DMS153 treated with DMSO at 0.1 percent for 48 hours (cell line): ENCODE data around the gene IMPG2.
"Not testable (repeated sequence)": the region's sequence is repeated elsewhere in the genome, so short reads cannot be mapped to it uniquely, and the experiment has no call there.

Source experiments
- DNase-seq: peaks from one replicate; lab custom pipeline; 2025; ENCODE audit not compliant: unreplicated experiment; lab: John Stamatoyannopoulos, UW

The IMPG2 gene

GRCh38 chr3:101320475-101320874 lies at the start of gene IMPG2:
Gene IMPG2, minus strand, starts transcription at chr3:101320575. Its CDS starts 203 bp downstream, at chr3:101320372.
- DNase-seq = no peak

GRCh38 chr3:101362406-101362805 lies 42.0 kb upstream of the IMPG2 start:
- DNase-seq = no peak

GRCh38 chr3:101351829-101352228 lies 31.5 kb upstream of the IMPG2 start:
- no peak for DNase-seq

GRCh38 chr3:101340591-101340990 lies 20.2 kb upstream of the IMPG2 start:
- no peak for DNase-seq

GRCh38 chr3:101333883-101334282 lies 13.5 kb upstream of the IMPG2 start:
- no peak for DNase-seq

- no peak for DNase-seq
Observed at GRCh38 chr3:101329016-101329673, 8.8 kb upstream of the IMPG2 start.

- DNase-seq = no peak
Observed at GRCh38 chr3:101325393-101326134, 5.2 kb upstream of the IMPG2 start.

GRCh38 chr3:101319531-101319930 lies 844 bp downstream of the IMPG2 start:
- DNase-seq = no peak

- no peak for DNase-seq
Observed at GRCh38 chr3:101312545-101312944, 7.8 kb downstream of the IMPG2 start.

- DNase-seq = no peak
Observed at GRCh38 chr3:101311676-101312075, 8.7 kb downstream of the IMPG2 start.

GRCh38 chr3:101310978-101311375 lies 9.4 kb downstream of the IMPG2 start:
- no peak for DNase-seq

- not testable (repeated sequence) for DNase-seq
Observed at GRCh38 chr3:101308147-101308772, 12.1 kb downstream of the IMPG2 start.

GRCh38 chr3:101303836-101304235 lies 16.5 kb downstream of the IMPG2 start:
- no peak for DNase-seq

GRCh38 chr3:101303089-101303731 lies 17.2 kb downstream of the IMPG2 start:
- DNase-seq = no peak

GRCh38 chr3:101300073-101300472 lies 20.3 kb downstream of the IMPG2 start:
- DNase-seq = no peak

GRCh38 chr3:101292027-101292426 lies 28.3 kb downstream of the IMPG2 start:
- DNase-seq = no peak

GRCh38 chr3:101288294-101288693 lies 32.1 kb downstream of the IMPG2 start:
- DNase-seq = no peak

- no peak for DNase-seq
Observed at GRCh38 chr3:101284757-101285156, 35.6 kb downstream of the IMPG2 start.

GRCh38 chr3:101281521-101282030 lies 38.8 kb downstream of the IMPG2 start:
- no peak for DNase-seq

GRCh38 chr3:101279765-101280385 lies 40.5 kb downstream of the IMPG2 start:
- no peak for DNase-seq

GRCh38 chr3:101279162-101279561 lies 41.2 kb downstream of the IMPG2 start:
- no peak for DNase-seq
